ENCODE measurements around the gene DEFB110.

DEFB110 gene

DNA sequence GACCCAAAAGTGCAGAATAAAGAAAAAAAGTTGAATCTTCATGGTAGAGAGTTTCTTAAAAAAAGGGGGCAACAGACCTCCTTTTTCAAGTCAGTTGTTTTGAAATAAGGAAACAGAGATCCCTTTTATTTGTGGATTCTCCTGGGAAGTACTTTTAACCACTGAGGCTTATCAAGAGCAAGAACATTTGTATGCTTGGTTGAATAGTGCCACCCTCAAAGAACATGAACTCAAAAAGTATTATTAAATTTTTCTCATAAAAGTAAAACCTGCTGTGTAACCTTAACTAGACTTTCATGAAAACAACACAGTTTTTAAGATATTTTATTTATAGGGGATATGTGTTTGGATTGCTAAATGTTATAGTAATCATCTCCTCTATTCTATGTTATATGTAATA, at the start of gene DEFB110:
Gene DEFB110 (minus strand): TSS at position 101 of the 400 bp plus-strand sequence. CDS start 59 bp downstream, at position 42.
- DNase-seq: no peak

DNA sequence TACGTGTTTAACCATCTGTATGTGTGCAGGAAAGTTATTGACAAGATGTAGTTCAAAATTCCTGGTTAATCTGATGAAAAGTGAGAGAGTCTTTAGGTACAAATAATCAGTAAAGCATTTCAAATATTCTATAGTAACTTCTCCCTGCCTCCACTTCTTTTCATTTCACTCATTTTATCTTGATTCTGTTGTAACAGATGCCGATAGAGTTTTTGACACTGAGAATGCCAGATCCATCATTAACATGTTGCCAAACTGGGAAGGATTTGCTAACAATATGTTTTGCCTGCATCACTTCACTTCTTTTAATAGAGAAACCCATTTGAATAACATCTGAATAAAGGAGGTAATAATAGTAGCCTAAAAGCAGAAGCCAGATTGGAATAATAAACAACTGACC, 48.3 kb upstream of the DEFB110 start:
- DNase-seq: no peak

DNA sequence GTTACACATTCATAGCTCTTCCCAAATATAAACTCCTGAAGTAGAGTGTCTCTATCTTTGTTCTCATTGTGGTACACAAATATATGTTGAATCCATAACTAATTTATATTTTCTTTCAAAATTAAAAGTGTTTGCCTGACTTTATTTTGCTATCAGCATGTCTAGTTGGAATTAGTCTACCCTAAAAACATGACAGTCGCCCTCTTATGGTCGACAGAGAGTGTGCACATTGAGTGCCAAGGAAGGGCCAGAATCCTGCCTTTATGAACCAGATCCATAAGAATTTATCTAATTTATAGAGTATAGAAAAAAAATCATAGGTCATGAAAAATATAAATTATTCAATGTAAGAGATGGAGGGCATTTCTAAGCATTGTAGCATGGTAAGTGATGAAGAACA, 40.3 kb upstream of the DEFB110 start:
- DNase-seq: no peak

DNA sequence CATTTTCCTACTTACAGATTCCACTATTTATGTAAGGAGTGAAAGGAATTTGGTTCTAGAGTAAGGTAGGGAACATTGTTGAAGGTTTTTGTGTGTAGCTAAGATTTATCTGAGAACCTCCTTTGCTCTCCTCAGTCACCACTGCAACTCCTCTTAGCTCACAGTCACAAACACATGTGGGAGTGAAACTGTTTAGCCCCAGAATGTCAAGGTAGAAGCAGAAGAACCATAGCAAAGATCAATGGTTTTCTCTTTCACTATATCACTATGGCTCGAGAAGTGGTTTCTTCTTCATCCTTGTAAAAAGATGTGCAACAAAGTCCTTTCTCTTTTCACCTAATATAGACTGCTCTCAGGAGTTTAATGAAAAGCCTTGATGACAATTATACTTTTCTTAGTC, 34.4 kb upstream of the DEFB110 start:
- DNase-seq: no peak

DNA sequence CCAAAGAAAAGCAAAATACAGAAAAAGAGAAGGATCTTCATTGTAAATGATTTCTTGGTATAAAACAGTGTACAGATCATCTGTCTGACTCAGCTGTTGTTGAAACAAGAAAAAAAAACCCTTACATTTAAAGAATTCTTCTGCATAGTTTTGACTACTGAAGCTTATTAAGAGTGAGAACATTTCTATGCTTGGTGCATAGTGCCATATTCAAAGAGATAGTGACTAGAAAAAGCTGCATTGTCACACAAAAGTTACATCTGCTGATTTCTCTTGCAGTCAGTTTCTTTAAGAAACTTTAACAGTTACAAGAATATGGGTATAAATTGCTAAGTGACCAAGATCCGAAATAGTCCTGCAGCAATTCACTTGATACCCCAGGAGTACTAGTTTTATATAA, 28.0 kb upstream of the DEFB110 start, which contains the start of gene DEFB112:
Gene DEFB112 (minus strand): TSS at position 101 of the 400 bp plus-strand sequence. CDS start 60 bp downstream, at position 41.
- DNase-seq: no peak

DNA sequence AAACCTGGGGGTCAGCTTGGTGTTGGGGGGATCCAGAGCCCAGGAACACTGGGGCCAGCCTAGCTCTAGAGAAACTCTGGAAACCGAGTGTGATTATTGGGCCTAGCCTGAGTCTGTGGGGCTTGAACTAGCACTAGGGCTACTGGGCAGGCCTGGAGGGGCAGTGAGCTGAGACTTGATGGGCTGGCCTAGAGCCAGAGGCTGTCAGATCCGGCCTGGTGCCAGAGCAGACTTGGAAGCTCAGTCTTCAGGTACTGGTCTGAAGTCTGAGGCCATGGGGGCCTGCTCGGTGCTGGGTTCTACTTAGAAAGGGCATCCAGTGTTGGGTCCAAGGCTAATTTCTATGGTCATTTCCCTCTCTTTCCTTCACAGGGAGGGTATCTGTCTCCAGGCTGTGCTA, 25.2 kb upstream of the DEFB110 start:
- DNase-seq: no peak

DNA sequence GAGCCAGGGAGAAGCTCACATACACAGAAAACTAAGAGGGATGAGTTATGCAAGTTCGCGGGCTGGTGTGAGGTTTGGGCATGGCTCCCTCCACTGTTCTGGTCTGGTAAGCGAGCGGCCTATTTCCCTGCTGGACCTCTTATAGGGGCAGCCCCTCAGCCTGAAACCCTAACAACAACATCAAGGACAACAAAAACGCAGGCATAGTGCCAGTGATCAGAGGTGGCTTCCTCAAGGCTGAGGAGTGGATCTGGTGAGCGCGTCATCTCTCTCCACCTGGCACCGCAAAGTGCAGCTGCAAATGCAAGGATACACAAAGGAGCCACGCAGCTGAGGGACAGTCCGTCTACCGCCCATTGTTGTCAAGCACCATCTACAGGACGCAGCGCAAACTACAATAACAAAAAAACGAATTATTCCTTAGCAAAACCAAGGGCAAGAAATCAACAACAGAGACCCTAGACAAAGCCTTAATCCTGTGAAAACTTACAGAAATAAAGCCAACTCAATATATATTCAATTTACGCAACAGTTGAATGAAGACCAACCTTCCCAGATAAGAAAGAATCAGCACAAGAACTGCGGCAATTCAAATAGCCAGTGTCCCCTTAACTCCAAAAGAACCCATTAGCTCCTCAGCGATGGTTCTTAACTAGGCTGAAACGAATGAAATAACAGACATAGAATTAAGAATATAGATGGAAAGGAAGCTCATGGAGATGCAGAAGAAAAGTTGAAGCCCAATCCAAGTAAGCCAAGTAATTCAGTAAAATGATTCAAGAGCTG, 9.2 kb upstream of the DEFB110 start:
- DNase-seq: no peak

DNA sequence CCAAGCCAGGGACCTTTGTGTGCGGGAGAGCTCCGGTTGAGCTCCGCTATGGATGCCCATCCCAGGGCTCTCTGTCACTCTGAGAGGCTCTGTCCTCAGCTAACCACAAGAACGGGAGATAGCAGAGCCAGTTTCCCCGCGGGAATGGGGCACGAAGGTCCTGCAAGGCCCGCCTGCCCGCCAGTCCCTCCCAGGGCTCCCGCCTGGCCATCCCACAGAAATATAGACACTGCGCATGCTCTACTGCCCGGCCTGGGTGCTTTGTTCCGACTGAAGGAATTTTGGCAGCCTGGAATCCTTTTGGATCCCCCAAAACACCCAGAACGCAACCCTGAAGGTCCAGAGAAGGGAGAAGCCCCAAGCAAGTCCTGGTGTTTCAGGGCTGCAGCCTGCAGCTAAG, 8.6 kb upstream of the DEFB110 start:
- DNase-seq: no peak

DNA sequence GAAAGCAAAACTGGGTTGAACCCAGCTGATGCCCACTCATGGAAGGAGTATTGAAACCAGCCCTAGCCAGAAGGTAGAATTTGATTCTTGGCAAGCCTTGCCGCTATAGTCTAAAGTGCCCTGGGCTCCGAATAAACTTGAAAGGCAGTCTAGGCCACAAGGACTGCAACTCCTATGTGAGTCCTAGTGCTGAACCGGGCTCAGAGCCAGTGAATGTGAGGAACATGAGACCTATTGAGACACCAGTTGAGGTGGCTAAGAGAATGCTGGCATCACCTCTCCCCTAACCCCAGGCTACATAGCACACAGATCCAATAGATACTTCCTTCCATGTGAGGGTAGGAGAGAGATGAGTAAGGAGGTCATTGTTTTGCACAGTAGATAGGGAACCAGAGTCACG, 3.5 kb upstream of the DEFB110 start:
- no peak for DNase-seq

DNA sequence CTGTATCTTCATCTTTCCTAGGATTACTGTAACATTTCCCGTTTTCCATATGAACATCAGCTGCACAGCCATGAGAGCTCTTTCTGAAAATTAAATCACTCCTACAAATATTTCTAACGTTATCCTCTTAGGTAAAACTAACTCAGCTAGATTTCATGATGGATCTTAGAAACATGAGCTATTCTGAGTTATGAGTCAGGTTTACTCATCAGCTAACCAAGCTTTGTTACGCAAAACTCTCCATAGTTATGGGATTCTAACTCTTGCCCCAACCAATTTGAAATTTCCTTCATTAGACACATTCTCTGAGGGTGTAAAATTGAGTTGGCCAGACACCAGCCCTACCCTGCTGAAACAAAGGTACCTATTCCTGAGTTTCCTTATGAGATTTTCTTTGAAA, 14.0 kb downstream of the DEFB110 start:
- no peak for DNase-seq

DNA sequence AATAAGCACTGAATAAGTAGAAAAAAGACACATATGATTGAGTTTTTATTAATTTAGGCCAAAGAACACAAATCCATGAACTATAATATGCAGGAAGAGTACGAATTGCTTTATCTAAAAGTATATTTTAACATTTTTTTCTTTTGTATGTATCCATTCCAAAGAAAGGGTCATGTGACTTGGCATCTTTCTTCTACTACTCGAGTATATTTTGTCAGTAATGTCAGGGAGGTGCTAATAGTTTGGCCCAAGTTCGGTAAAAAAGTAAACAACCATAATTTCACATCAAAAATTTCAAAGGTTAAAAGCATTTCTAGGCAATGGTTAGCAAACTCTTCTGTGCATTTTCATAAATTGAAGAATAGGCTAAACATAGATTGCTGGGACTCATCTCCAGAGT, 18.7 kb downstream of the DEFB110 start:
- no peak for DNase-seq

DNA sequence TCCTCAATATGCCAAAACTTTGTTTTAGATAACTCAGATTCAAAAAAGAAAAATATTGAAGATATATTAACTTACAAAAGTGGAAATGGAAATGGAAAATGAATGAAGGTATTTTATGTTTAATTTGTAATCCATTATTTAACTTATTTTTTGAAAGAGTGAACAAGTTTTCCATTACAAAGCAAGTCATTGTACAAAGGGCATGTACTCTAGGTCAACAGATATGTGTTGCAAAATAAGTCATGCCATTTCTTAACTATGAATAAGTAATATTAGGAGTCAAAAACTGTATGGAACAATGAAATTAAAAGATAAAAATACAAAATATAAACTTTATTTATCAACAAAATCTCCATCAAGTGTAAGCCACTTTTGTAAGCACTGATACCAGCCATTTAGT, 26.5 kb downstream of the DEFB110 start:
- DNase-seq: no peak

DNA sequence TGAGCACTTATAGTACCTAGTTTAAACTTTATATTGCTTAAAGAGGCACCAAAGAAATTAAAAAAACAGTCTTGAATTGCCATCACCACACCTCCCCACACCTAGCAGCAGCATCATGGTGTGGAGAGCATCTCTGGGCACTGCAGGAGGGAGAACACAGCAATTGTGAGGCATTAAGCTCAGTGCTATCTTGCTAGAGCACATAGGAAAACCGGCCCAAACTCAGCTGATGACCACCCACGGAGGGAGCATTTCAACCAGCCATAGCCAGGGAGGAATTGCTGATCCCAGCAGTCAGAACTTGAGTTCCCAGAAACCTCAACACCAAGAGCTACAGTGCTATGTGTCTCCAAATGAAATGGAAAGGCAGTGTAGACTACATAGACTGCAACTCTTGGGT, 32.9 kb downstream of the DEFB110 start:
- no peak for DNase-seq

DNA sequence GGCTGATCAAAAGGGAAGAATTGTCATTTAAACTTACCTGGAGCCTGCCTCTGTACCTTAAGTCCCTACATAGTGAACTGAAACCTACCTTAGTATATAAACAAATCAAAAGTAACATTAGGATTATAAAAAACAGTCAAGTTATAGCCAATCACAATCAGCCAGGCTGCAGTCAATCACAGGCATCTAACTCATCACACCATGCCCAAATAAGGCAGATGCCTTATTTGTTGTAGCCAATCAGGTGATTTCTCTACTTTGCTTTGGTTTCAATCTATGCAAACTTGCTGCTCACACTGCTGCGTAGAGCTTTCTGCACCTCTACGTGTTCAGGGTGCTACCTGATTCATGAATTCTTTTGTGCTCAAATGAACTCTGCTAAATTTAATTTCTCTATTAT, 34.0 kb downstream of the DEFB110 start:
- no peak for DNase-seq

DNA sequence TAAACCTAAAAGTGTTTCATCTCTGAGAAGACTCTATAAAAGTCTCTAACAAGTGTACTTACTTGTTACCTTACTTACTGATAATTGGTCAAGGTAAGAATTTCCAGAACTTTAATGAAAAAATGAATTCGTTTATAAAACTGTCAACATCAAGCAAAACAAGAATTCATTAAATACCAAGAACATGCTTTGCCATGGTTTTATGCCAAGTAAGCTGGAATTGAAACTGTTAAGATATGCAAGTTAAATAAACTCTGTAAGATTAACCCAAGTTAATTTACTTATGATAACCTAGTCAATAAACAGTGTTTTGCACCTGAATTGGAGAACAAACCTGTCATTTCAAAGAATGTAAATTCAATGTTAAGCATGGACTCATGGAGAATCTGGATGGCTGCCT, 35.2 kb downstream of the DEFB110 start:
- no peak for DNase-seq

DNA sequence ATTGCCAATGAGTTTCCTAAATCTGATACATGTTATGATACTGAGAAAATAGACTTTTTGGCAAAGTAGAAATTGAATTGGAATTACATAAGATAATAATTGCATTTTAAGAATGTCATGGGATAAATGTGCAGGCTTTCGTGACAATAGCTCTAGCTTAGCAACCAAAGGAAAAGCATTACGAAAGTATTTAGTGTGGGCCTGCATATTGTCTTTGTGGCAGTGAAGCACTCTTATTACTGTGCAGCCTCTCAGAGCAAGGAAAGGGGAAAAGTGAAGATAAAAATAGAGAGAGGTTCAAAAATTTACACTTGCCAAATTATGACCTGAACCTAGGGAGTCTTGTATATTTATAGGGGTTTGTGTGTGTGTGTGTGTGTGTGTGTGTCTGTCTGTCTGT, 39.7 kb downstream of the DEFB110 start:
- no peak for DNase-seq

DNA sequence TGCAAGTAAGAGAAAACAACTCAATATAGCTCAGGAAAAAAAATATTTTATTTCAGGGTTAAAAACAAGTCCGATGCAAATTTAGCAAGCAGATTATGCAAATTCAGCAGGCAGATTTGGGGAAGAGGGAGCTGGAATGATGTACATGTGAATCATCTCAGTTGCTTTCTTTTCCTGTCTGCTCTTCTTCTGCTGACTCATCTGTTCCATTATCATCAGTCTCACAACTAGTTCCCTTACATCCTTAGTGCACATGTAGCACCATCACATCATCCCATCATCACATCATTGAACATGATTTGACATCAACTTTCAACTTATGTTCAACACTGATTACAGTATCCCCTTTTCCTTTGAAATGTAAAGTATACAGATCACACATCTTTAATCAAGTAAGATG, 40.9 kb downstream of the DEFB110 start:
- no peak for DNase-seq

DNA sequence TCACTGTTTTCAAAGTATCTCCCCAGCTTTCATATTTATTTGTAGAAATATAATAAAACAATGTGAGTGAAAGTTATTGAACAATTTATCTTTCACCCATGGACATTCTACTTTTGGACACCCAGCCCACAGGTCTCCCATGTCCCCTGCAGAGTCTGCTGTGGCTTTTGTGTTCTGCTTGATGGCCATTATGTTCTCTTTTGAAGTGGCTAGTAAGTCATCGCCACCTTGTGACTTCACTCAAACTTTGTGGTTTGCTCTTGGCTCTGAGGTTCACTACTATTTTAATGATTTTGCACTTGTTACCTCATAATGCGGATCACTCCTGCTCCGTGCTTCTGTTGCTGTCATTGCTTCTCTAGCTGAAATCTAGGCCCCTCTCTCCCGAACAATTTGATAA, 42.2 kb downstream of the DEFB110 start:
- no peak for DNase-seq

DNA sequence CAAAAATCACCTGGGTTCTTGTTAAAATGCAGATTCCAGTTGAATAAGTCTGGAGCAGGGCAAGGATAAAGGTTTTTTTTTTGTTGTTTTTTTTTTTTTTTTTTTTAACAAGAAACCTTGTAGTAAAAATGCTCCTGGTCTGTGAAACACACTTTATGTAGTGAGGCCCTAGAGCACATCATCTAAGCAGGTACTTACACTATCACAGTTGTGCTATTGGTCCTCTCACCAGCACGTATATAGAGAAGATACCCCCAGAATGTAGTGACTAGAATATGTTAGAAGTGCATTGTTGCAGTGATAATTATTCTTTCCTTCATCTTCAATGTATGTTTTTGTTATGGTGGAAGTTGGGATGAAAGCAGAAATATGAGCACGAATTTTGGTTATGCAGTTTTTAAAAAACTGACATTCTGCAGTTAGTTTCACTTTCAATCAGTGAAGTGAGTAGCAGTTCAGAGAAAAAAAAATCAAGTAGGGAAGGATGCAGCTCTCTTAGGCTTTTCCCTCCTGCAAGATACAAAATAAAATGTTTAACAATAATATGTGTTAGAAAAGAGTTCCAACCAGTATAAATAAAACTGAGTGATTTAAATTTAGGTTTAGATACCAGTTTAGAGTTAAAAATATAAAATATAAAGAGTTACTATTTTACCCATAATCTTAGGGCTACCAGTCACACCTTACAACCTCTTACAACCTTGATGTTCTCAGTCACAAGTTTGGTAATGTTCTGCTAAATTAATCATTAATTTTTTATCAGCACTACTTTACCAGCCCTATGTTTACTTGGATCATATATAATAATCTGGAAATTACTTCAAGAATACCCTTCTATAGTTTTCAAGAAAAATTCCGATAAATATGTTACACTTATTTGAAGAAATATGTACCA, 43.2 kb downstream of the DEFB110 start:
- DNase-seq: no peak

DNA sequence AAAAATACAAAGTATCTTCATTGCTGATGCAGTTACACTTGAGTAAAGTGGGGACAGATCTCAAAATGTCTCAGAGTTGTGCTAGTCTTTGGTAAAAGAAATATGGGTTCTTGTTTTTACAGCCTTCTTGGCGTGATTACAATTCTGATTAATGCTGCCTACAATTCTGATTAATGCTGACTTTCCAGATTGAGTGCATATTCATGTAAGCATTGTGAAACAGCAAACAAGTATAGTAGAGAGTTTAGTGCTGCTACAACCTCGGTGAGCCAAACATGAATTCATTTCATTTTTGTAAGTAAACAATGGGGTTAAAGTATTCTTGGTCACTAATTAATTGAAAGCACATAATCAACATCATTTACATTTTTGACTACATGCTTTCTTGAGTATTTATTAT, 52.2 kb downstream of the DEFB110 start, which contains the start of gene DEFB113:
Gene DEFB113 (minus strand): TSS at position 21 of the 400 bp plus-strand sequence. CDS start 0 bp downstream, at position 21.
- DNase-seq: no peak
